Measurements from ENCODE around the gene ZNF135. TPM values are rescaled to one million over a fixed set of nuclear protein-coding genes. Genes with fewer than 3 reads are reported as not detected.

Gene ZNF135
- total RNA-seq: under 1 TPM; 0.54 to 0.62 TPM

GRCh38 chr19:58059003-58059670 lies at the start of gene ZNF135:
Gene ZNF135, plus strand, starts transcription at chr19:58059282. Its CDS starts 721 bp downstream, at chr19:58060003.
- peaks cover 35% of the 10 kb centered on the region for H3K27me3 Mint-ChIP-seq (ENCODE audit: low read depth)
- peaks cover 4% of the 10 kb centered on the region for H3K4me1 Mint-ChIP-seq (ENCODE audit: low read depth)
- H3K4me3 Mint-ChIP-seq: peak within 1 kb of the TSS; percentile 57
- peaks cover 44% of the 10 kb centered on the region for H3K9me3 Mint-ChIP-seq
- H3K36me3 Mint-ChIP-seq (ENCODE audit: low read depth): peaks cover 43% of the 10 kb centered on the region
- intact Hi-C loops (cut with micrococcal nuclease): no loop called here
- DNase-seq: peak; percentile 72
- CTCF ChIA-PET: interaction anchor here (0.5 kb wide), 1 partner anchor 899 kb away, joined by 4 read pairs; no protein-coding TSS in a partner anchor
- peak within 1 kb of the TSS; percentile 63 for H3K27ac Mint-ChIP-seq

DNA sequence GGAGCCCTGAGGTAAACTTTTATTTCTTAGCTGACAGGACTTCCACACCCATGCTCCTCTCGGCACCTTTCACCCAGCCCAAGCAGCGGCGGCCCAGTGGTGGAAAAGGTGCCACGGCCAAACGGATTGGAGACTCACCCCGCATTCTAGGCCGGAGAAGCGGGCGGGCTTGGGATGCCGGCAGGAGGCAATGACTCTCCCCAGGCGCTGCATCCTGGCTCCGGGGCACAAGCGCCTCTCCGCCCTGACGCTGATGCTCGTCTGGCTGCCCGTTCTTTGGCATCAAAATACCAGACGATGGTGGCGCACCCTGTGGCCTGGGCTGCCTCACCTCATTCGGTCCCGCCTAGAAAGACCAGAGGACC lies 49.8 kb upstream of the ZNF135 start:
- no peak overlapping the region for H3K27ac Mint-ChIP-seq
- CTCF ChIA-PET: no interaction called here
- H3K9me3 Mint-ChIP-seq: peaks cover 65% of the 10 kb centered on the region
- peaks cover 44% of the 10 kb centered on the region for H3K36me3 Mint-ChIP-seq (ENCODE audit: low read depth)
- no peak for DNase-seq
- no peaks in the 10 kb centered on the region for H3K27me3 Mint-ChIP-seq (ENCODE audit: low read depth)
- intact Hi-C loops (cut with micrococcal nuclease): no loop called here
- peaks cover 1% of the 10 kb centered on the region for H3K4me1 Mint-ChIP-seq (ENCODE audit: low read depth)
- peak overlapping the region; percentile 49 for H3K4me3 Mint-ChIP-seq

- CTCF ChIA-PET: no interaction called here
- Mint-ChIP-seq H3K27ac (no peak overlapping the region), H3K4me1 (ENCODE audit: low read depth) (no peaks in the 10 kb centered on the region), H3K27me3 (ENCODE audit: low read depth) (peaks cover 1% of the 10 kb centered on the region), H3K9me3 (peaks cover 60% of the 10 kb centered on the region), H3K4me3 (peak overlapping the region; percentile 49), H3K36me3 (ENCODE audit: low read depth) (peaks cover 39% of the 10 kb centered on the region)
- peak; percentile 68 for DNase-seq
- intact Hi-C loops (cut with micrococcal nuclease): no loop called here
Observed at GRCh38 chr19:58009666-58010301, 49.3 kb upstream of the ZNF135 start.

- H3K9me3 Mint-ChIP-seq: peaks cover 54% of the 10 kb centered on the region
- intact Hi-C loops (cut with micrococcal nuclease): no loop called here
Observed at GRCh38 chr19:58010507-58010906, 48.6 kb upstream of the ZNF135 start.

GRCh38 chr19:58014141-58014540 lies 44.9 kb upstream of the ZNF135 start:
- no peak overlapping the region for H3K4me3 Mint-ChIP-seq
- peaks cover 32% of the 10 kb centered on the region for H3K9me3 Mint-ChIP-seq
- peaks cover 3% of the 10 kb centered on the region for H3K27me3 Mint-ChIP-seq (ENCODE audit: low read depth)
- CTCF ChIA-PET: no interaction called here
- no peak overlapping the region for H3K27ac Mint-ChIP-seq
- DNase-seq: no peak
- H3K4me1 Mint-ChIP-seq (ENCODE audit: low read depth): no peaks in the 10 kb centered on the region
- intact Hi-C loops (cut with micrococcal nuclease): no loop called here
- H3K36me3 Mint-ChIP-seq (ENCODE audit: low read depth): peaks cover 11% of the 10 kb centered on the region

More at GRCh38 chr19:58010507-58010906, 48.6 kb upstream of the ZNF135 start:
- no peak for DNase-seq
- Mint-ChIP-seq H3K36me3 (ENCODE audit: low read depth) (peaks cover 32% of the 10 kb centered on the region), H3K4me3 (peak overlapping the region; percentile 34), H3K4me1 (ENCODE audit: low read depth) (no peaks in the 10 kb centered on the region), H3K27ac (no peak overlapping the region), H3K27me3 (ENCODE audit: low read depth) (peaks cover 3% of the 10 kb centered on the region)
- CTCF ChIA-PET: no interaction called here

DNA sequence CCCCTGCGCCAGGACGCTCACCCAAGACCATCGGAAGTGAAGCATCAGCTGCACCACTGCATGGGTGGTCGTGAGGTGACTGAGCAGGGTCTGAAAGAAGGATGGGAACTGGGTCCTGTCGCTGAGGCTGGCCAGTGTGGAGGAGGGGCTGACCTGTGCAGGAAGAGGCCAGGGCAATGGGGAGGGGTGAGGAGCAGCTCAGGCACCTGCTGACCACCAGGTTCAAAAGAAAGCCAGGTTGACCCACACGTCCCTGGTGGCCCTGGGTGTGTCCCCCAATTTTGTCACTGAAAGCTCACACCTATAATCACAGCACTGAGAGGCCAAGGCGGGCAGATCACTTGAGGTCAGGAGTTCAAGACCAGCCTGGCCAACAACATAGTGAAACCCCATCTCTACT lies 39.0 kb upstream of the ZNF135 start:
- H3K4me1 Mint-ChIP-seq (ENCODE audit: low read depth): no peaks in the 10 kb centered on the region
- H3K36me3 Mint-ChIP-seq (ENCODE audit: low read depth): peaks cover 10% of the 10 kb centered on the region
- H3K9me3 Mint-ChIP-seq: peaks cover 32% of the 10 kb centered on the region
- DNase-seq: no peak
- no peaks in the 10 kb centered on the region for H3K27me3 Mint-ChIP-seq (ENCODE audit: low read depth)
- no peak overlapping the region for H3K4me3 Mint-ChIP-seq
- CTCF ChIA-PET: no interaction called here
- H3K27ac Mint-ChIP-seq: no peak overlapping the region
- intact Hi-C loops (cut with micrococcal nuclease): no loop called here

- peak; percentile 53 for DNase-seq
- Mint-ChIP-seq H3K4me3 (no peak overlapping the region), H3K9me3 (peaks cover 41% of the 10 kb centered on the region), H3K27me3 (ENCODE audit: low read depth) (no peaks in the 10 kb centered on the region), H3K36me3 (ENCODE audit: low read depth) (peaks cover 10% of the 10 kb centered on the region), H3K27ac (no peak overlapping the region), H3K4me1 (ENCODE audit: low read depth) (no peaks in the 10 kb centered on the region)
- intact Hi-C loops (cut with micrococcal nuclease): loop anchor here (1.0 kb wide), 1 partner anchor 134 kb away; no protein-coding TSS in a partner anchor
- CTCF ChIA-PET: interaction anchor here (0.6 kb wide), 1 partner anchor 484 kb away, joined by 3 read pairs; no protein-coding TSS in a partner anchor
Observed at GRCh38 chr19:58021541-58022282, 37.4 kb upstream of the ZNF135 start.

GRCh38 chr19:58022283-58022660 lies 36.8 kb upstream of the ZNF135 start:
- CTCF ChIA-PET: interaction anchor here (0.6 kb wide), 1 partner anchor 483 kb away, joined by 3 read pairs; no protein-coding TSS in a partner anchor
- no peak for DNase-seq
- Mint-ChIP-seq H3K27me3 (ENCODE audit: low read depth) (no peaks in the 10 kb centered on the region), H3K27ac (no peak overlapping the region), H3K4me1 (ENCODE audit: low read depth) (no peaks in the 10 kb centered on the region), H3K36me3 (ENCODE audit: low read depth) (peaks cover 8% of the 10 kb centered on the region), H3K4me3 (no peak overlapping the region), H3K9me3 (peaks cover 38% of the 10 kb centered on the region)
- intact Hi-C loops (cut with micrococcal nuclease): loop anchor here (1.0 kb wide), 1 partner anchor 133 kb away; no protein-coding TSS in a partner anchor

- no peaks in the 10 kb centered on the region for H3K4me1 Mint-ChIP-seq (ENCODE audit: low read depth)
- no peak overlapping the region for H3K27ac Mint-ChIP-seq
- intact Hi-C loops (cut with micrococcal nuclease): no loop called here
- H3K4me3 Mint-ChIP-seq: no peak overlapping the region
- no peaks in the 10 kb centered on the region for H3K27me3 Mint-ChIP-seq (ENCODE audit: low read depth)
- CTCF ChIA-PET: interaction anchor here (0.5 kb wide), 1 partner anchor 77 kb away, joined by 4 read pairs; no protein-coding TSS in a partner anchor
- H3K36me3 Mint-ChIP-seq (ENCODE audit: low read depth): peaks cover 7% of the 10 kb centered on the region
- peaks cover 40% of the 10 kb centered on the region for H3K9me3 Mint-ChIP-seq
- DNase-seq: no peak
Observed at GRCh38 chr19:58024661-58025060, 34.4 kb upstream of the ZNF135 start.

DNA sequence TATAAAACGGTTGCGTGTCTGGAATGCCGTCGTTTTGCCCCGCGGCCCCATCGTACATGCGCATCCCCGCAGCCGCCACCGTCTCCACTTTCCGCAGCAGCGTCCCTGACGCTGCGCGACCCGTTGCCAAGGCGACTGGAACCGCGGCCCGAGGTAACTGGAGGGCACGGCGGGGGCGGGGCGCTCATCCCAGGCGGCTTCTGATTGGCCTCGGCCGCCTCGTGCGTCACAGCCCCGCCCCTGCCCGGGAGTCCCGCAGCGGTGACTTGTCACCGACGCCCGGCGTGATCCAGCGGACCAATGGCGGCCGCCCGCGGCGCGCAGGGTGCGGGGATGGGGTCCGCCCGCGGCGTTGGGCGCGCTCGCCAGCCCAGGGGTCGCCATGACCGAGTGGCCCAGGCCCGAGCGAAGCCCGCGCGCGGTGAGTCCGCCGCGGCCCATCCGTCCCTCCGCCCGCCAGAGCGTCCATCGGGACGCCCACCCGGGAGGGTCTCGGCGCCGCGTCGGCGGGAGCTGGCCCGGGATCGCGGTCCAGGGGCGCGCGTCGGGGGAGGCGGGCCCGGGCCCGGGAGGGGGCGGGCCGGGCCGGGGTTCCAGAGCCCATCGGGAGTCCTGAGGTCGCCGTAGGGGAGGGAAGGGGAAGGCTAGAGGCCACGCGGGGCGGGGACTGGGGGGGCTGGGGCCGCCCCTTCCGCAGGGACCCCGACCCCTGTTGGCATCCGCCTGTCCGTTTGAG lies 25.2 kb upstream of the ZNF135 start, which contains the start of gene ZSCAN1:
Gene ZSCAN1 (plus strand): TSS at position 285 of the 736 bp plus-strand sequence. CDS start 3,812 bp downstream, outside the sequence.
- CTCF ChIA-PET: no interaction called here
- Mint-ChIP-seq H3K9me3 (peaks cover 39% of the 10 kb centered on the region), H3K36me3 (ENCODE audit: low read depth) (peaks cover 27% of the 10 kb centered on the region), H3K27me3 (ENCODE audit: low read depth) (peaks cover 31% of the 10 kb centered on the region), H3K4me3 (no peak within 1 kb of the TSS), H3K4me1 (ENCODE audit: low read depth) (peaks cover 4% of the 10 kb centered on the region), H3K27ac (no peak within 1 kb of the TSS)
- intact Hi-C loops (cut with micrococcal nuclease): no loop called here
- peak; percentile 27 for DNase-seq

- H3K4me1 Mint-ChIP-seq (ENCODE audit: low read depth): peaks cover 4% of the 10 kb centered on the region
- DNase-seq: no peak
- no peak overlapping the region for H3K4me3 Mint-ChIP-seq
- CTCF ChIA-PET: no interaction called here
- H3K27ac Mint-ChIP-seq: no peak overlapping the region
- peaks cover 27% of the 10 kb centered on the region for H3K36me3 Mint-ChIP-seq (ENCODE audit: low read depth)
- H3K27me3 Mint-ChIP-seq (ENCODE audit: low read depth): peaks cover 31% of the 10 kb centered on the region
- peaks cover 39% of the 10 kb centered on the region for H3K9me3 Mint-ChIP-seq
- intact Hi-C loops (cut with micrococcal nuclease): no loop called here
Observed at GRCh38 chr19:58034477-58034793, 24.6 kb upstream of the ZNF135 start.

GRCh38 chr19:58035863-58036262 lies 23.2 kb upstream of the ZNF135 start:
- H3K4me1 Mint-ChIP-seq (ENCODE audit: low read depth): peaks cover 4% of the 10 kb centered on the region
- H3K9me3 Mint-ChIP-seq: peaks cover 43% of the 10 kb centered on the region
- intact Hi-C loops (cut with micrococcal nuclease): no loop called here
- H3K36me3 Mint-ChIP-seq (ENCODE audit: low read depth): peaks cover 33% of the 10 kb centered on the region
- H3K4me3 Mint-ChIP-seq: no peak overlapping the region
- no peak for DNase-seq
- H3K27ac Mint-ChIP-seq: no peak overlapping the region
- H3K27me3 Mint-ChIP-seq (ENCODE audit: low read depth): peaks cover 31% of the 10 kb centered on the region
- CTCF ChIA-PET: no interaction called here

All from activated naive CD4-positive, alpha-beta T cell treated with anti-CD3 and anti-CD28 coated beads for 36 hours (primary cell).